Stimulated activated CD4-positive, alpha-beta T cell treated with anti-CD3 and anti-CD28 coated beads, Interleukin-15, amount 100 ng/mL, for 24 hours (primary cell): ENCODE results near the gene TUT4.

Experiments
- DNase-seq: peaks from one replicate; pipeline ENCODE4 v3.0.0-alpha.2; 2020

TUT4 gene

GRCh38 chr1:52403566-52404115, 149.3 kb downstream of the TUT4 start:
- DNase-seq: peak; percentile 64

GRCh38 chr1:52402860-52403240, 150.0 kb downstream of the TUT4 start:
- no peak for DNase-seq

GRCh38 chr1:52400131-52400530, 152.8 kb downstream of the TUT4 start:
- DNase-seq: no peak

GRCh38 chr1:52399629-52400028, 153.3 kb downstream of the TUT4 start:
- DNase-seq: no peak

GRCh38 chr1:52393174-52393573, 159.7 kb downstream of the TUT4 start:
- no peak for DNase-seq

GRCh38 chr1:52386458-52386857, 166.4 kb downstream of the TUT4 start:
- no peak for DNase-seq

GRCh38 chr1:52385376-52385775, 167.5 kb downstream of the TUT4 start:
- DNase-seq: no peak
